ENCODE data around the gene ADK.
A peak's percentile ranks its signal among the peaks of the same experiment; 100 is the strongest.
"Not testable (repeated sequence)": the region's sequence is repeated elsewhere in the genome, so short reads cannot be mapped to it uniquely, and the experiment has no call there.

The ADK gene

DNA sequence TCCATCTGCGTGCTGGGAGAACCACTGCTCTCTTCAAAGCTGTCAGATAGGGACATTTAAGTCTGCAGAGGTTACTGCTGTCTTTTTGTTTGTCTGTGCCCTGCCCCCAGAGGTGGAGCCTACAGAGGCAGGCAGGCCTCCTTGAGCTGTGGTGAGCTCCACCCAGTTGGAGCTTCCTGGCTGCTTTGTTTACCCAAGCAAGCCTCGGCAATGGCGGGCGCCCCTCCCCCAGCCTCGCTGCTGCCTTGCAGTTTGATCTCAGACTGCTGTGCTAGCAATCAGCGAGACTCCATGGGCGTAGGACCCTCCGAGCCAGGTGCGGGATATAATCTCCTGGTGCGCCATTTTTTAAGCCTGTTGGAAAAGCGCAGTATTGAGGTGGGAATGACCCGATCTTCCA lies 422.5 kb downstream of the ADK start:
- not testable (repeated sequence) for DNase-seq

DNA sequence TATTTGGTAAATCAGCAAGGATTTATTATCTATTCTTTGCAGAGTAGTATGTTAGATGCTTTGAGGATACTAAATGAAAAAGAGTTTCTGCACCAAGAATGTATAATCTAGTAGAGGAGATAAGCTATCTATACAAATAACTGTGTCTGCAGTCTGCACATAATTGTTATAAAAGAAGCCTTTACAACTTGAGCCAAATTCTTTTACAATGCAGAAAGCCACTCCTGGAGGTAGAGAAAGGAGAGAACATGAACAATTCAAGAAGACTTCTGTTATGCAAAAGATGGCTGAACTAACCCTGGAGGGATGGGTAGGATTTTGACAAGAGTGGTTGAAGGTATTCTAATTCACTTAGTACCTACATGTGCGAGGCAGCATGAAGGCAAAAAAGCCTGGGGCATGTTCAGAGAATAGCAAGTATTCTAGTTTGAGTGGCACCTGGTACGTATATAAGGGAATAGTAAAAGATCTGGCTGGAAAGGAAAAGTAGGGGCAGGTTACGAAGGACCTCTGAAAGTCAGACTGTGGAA lies 424.2 kb downstream of the ADK start:
- DNase-seq: no peak

DNA sequence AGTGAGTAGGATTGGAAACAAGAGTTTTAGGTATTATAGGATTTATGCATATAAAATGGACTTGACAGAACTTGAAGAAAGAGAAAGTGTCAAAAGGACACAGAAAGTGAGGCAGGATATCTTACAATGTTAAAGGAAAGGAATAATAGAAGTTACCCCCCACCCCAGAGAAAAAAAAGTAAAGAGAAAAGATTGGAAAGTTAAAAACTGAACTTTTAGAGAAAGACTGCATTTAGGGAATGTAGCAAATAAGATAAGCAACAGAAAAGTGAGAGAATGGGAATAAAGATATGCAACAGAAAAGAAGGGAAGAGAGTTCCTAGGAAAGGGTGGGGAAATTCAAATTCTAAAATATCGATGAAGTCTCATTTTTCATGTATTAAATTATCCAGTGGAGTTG lies 424.9 kb downstream of the ADK start:
- no peak for DNase-seq

- no peak for DNase-seq
These were observed 425.6 kb downstream of the ADK start for GRCh38 chr10:74576586-74576985.

DNA sequence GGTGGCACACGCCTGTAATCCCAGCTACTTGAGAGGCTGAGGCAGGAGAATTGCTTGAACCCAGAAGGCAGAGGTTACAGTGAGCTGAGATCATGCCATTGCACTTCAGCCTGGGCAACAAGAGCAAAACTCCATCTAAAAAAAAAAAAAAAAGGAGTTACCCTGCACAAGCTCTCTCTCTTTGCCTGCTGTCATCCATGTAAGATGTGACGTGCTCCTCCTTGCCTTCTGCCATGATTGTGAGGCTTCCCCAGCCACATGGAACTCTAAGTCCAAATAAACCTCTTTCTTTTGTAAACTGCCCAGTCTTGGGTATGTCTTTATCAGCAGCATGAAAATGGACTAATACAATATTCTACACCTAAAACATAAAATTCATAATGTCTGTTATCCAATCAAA lies 429.4 kb downstream of the ADK start:
- not testable (repeated sequence) for DNase-seq

GRCh38 chr10:74582566-74582965 lies 431.5 kb downstream of the ADK start:
- no peak for DNase-seq

GRCh38 chr10:74585231-74586087 lies 434.4 kb downstream of the ADK start:
- no peak for DNase-seq

GRCh38 chr10:74586088-74586585 lies 435.1 kb downstream of the ADK start:
- DNase-seq: peak; percentile 21

- DNase-seq: no peak
These were observed 436.3 kb downstream of the ADK start for GRCh38 chr10:74587109-74587854.

GRCh38 chr10:74589226-74589673 lies 438.2 kb downstream of the ADK start:
- DNase-seq: peak; percentile 77

DNA sequence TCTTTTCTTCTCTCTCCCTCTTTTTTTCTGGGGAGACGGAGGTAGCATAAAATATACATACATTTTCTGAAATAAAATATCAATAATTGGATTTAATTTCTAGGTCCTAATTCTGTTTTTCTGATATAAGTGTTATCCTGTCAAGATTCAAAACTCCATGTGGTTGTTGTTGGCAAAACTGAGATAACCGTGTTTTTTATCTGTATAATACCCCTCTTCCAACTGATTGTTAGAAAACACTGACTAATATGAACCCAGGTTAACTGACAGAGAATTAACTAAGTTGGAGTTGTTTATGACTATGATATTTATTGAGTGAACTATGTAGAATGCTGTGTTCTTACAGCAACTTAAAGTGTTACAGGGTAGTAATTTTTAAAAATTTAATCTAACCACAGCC lies 438.8 kb downstream of the ADK start:
- no peak for DNase-seq

DNA sequence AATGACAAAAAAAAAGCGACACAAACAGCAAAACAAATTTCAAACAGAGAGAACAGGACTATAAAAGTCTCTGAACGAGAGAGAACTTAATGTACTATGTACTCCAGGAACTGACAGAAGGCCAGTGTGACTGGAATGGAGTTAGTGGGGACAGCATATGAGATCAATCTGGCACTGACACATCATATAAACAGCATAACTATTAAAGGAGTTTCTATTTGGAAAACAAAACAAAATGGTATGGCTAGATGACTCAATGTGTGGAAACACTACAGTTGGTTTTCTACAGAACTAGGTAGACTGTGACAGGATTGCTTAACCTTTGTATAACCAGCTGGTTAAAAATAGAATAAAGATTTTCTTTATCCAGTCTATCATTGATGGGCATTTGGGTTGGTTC lies 442.4 kb downstream of the ADK start:
- no peak for DNase-seq

- no peak for DNase-seq
These were observed 445.7 kb downstream of the ADK start for GRCh38 chr10:74596713-74597112.

GRCh38 chr10:74598891-74599566 lies 448.0 kb downstream of the ADK start:
- DNase-seq: no peak

DNA sequence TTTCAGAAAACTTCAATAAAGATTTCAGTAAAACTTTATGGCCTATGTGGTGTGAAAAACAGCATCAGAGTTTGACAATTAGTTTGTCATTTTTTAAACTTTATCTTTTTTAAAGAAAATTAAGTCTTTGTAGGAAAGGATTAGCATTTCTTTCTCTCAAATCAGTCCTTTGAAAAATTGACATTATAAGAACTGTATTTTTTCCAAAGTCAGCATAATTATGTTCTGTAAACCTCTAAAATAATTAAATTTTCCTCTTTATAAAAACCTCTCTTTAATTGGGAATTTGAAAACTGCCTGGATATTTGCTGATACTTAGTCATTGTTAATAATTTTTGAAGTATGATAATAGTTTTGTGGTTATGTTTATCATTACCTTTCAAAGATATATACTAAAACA lies 448.7 kb downstream of the ADK start:
- no peak for DNase-seq

DNA sequence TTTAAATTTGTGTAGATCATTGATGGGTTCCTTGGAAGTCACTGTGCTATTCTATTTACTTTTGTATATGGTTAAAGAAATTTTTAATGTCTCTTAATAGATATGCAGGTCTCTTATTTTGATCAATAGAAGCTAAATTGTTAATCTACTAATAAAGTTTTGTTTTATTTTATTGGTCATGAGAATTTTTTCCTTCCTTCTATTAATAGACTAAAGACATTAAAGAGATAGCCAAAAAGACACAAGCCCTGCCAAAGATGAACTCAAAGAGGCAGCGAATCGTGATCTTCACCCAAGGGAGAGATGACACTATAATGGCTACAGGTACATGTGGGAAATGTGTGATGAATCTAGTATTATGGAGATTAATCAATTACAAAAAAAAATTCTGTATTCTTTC lies 449.1 kb downstream of the ADK start:
- no peak for DNase-seq

DNA sequence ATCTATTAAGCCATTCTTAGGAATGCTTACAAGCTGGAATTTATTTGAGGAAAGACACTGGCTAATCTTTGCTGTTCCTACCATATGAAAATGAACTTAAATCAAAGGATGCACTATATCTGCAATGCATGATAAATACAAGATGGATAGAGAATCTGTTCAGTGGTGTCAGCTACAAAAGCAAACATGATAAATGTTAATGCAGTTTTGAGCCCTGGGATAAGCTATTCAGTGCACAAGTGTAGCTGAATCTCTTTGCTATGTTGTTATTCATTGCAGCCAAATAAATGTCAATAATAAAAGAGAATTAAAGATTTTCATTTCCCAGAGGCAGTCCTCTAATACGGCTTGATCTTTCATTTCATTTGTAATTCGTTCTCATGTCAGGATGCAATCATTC lies 451.6 kb downstream of the ADK start:
- no peak for DNase-seq

- DNase-seq: no peak
These were observed 459.3 kb downstream of the ADK start for GRCh38 chr10:74610299-74610698.

DNA sequence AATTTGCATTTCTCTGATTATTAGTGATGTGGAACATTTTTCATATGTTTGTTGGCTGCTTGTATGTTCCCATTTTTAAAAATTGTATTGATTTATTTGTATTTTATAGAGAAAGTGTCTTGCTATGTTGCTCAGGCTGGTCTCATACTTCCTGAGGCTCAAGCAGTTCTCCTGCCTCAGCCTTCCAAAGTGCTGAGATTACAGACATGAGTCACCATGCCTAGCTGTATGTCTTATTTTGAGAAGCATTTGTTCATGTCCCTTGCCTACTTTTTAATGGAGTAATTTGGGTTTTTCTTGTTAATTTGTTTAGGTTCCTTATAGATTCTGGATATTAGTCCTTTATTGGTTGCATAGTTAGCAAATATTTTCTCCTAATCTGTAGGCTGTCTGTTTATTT lies 461.2 kb downstream of the ADK start:
- DNase-seq: no peak

DNA sequence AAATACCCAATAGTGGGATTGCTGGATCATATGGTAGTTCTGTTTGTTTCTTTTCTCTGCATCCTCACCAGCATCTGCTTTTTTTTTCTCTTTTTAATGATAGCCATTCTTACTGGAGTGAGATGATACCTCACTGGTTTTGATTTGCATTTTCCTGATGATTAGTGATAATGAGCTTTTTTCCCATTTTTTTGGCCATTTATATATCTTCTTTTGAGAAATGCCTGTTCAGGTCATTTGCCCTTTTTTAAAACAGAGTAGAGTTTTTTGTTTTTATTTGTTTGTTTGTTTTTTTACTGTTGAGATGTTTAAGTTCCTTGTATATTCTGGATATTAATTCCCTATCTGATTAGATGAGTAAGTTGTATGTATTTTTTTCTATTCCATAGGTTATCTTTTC lies 469.6 kb downstream of the ADK start:
- no peak for DNase-seq

DNA sequence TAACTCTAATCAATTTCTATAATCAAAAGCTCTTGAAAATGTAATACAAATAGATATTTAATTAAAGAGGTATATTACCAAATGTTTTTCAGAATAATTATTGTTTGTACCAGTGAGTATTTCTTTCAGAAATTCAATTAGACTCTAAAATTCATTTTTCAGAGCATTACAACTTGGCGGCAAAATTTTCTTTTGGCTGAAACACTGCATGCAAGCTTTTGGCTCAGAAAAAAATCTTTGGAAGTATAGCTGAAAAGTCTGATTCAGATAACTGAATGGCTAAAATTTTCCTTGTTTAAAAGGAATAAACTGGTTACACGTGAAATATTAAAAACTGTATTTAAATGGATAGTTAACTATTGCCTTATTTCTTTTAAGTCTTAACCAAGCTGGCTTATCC lies 472.8 kb downstream of the ADK start:
- DNase-seq: no peak

- no peak for DNase-seq
These were observed 473.5 kb downstream of the ADK start for GRCh38 chr10:74624501-74624900.

DNA sequence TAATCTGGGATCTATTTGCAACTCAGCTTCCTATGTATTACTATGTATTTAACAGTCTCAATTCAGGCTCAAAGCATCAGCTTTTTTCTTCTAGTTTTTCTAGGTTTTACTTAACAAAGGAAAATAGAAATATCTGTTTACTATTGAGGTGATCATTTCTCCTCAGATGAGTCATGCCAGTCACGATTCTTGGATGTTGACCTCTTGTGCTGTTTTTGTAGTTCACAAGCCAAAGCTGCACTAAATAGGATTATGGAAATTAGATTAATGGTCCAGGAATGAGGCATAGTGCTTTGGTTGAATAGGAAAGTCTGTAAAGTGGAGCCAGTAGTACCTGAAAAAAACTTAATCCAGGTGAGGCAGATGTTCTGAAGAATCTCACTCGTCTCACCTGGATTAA lies 477.1 kb downstream of the ADK start:
- DNase-seq: no peak

Measured in effector CD8-positive, alpha-beta T cell (primary cell).